NCI-H2107 (cell line): ENCODE results near the gene BTBD9.

Source experiments
- DNase-seq: peaks from one replicate; lab custom pipeline; 2025; lab: John Stamatoyannopoulos, UW

The BTBD9 gene

GRCh38 chr6:38639498-38640215 lies at the start of gene BTBD9:
TSS of gene BTBD9 (minus strand) at chr6:38639929.
- DNase-seq = no peak

DNA sequence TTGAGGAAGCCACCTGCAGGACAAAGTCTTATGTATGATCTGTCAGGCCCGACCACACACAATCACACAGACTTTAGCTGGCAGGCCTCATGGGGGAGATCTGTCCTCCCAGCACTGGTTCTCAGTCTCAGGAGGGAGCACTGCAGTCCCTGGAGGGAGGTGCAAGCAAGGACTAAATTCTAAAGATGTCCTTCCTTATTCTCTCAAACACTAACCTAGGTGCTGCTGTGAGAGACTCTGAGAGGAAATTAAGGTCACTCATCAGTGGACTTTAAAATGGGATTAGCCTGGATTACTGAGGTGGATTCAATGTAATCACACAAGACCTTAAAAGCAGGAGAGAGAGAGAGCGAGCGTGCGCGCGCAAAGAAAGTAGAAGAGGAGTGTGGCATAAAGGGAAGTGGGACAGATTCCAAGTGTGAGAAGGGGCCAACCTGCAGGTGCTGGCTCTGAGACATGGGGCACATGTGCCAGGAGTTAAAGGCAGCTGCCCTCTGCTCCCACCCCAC lies 48.9 kb upstream of the BTBD9 start:
- no peak for DNase-seq

GRCh38 chr6:38687549-38687948 lies 47.8 kb upstream of the BTBD9 start:
- DNase-seq = no peak

DNA sequence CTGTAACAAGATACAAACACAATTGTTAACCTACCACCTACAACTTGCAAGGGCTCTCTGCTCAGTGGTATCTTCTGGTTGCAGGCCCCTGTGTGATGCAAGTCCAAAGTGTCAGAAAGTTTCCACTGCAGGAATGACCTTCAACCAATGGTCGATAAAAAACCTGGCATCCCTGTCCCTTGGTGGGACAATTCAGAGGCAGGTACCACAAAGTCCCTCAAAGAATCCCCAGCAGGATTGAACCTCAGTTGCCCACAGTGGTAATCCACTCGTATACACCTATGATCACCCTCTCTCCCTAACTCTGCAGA lies 47.3 kb upstream of the BTBD9 start:
- no peak for DNase-seq

DNA sequence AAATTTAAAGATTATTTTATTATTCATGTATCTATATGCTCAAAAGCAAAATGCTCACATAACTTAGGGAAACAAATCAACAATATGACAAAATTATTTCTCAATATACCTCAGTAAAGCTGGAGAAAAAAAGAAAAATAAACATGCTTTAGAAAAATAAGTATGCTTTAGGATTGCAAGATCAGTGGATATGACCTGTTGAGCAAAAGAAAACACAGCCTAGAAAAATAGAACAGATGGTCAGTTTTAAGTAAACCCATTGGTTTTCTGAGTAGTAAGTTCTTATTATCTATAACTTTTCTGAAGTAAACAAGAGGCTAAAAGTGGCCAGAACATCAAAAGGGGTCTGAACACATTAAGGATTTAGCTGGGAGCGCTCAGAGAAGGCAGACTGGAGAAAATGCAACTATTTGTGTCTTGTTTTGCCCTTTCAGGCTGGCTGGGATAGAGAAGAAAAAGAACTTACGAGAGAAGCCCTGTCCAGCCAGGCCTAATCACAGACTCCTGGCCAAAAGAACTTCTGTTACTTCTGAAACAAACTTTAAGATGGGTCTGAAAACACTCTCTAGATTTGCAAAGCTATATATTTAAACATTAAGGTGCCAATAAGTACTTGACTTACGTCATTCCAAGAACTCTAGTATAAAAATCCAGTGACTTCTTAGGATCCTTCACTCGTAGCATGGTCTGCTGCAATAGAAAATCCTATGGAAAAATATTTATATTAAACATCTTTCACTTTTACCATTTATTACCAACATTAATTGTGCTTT lies 46.7 kb upstream of the BTBD9 start:
- no peak for DNase-seq

GRCh38 chr6:38684904-38685303 lies 45.2 kb upstream of the BTBD9 start:
- DNase-seq = no peak

DNA sequence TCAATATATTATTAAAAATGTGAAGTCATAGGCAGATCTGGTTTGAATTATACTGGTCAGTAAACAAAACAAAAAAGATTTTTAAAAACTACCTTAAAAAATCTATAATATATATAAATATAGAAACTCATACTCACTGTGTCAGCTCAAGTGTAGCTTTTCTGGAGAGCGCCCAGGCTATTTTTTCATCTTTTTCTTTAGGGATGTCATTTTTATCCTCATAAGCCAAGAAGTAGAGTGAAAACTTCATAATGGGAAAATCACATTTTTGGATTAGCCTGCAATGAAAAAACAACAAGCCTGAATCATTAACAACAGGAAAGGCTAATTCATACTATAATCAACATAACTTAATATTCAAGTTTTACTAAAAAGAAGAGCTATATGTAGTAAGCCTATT lies 44.5 kb upstream of the BTBD9 start:
- DNase-seq = no peak

DNA sequence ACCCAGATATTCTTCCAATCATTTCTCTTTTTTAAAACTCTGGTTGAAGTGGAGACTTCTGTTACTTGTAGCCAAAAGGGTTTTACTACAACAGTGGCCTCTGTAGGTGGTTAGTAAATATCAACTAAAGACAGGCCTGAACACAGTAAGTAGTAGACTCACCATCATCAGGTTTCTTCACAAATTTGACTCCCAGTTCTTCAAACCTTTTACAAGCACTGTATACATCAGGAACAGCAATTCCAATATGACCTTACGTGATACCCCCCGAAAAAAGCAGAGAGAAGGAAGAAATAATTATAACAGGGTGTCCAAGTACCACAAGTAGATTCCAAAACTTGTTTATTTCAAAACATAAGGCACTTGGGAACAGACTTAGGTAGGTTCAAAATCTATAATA lies 42.1 kb upstream of the BTBD9 start:
- no peak for DNase-seq

DNA sequence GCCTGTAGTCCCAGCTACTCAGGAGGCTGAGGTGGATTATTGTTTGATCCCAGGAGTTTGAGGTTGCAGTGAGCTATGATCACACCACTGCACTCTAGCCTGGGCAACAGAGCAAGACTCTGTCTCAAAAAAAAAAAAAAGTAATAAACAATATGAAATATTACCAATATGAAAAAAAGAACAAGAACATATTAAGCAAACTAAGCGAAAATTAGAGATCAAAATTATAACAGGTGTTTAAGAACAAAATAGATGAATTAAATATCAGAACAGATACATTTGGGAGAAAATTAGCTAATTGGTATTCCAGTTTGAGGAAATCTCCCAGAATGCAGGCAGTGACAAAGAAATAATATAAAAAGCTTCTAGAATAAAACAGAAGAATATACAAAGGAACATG lies 39.9 kb upstream of the BTBD9 start:
- DNase-seq = no peak

GRCh38 chr6:38678178-38678760 lies 38.5 kb upstream of the BTBD9 start:
- DNase-seq = no peak

GRCh38 chr6:38676974-38677544 lies 37.3 kb upstream of the BTBD9 start:
- no peak for DNase-seq

DNA sequence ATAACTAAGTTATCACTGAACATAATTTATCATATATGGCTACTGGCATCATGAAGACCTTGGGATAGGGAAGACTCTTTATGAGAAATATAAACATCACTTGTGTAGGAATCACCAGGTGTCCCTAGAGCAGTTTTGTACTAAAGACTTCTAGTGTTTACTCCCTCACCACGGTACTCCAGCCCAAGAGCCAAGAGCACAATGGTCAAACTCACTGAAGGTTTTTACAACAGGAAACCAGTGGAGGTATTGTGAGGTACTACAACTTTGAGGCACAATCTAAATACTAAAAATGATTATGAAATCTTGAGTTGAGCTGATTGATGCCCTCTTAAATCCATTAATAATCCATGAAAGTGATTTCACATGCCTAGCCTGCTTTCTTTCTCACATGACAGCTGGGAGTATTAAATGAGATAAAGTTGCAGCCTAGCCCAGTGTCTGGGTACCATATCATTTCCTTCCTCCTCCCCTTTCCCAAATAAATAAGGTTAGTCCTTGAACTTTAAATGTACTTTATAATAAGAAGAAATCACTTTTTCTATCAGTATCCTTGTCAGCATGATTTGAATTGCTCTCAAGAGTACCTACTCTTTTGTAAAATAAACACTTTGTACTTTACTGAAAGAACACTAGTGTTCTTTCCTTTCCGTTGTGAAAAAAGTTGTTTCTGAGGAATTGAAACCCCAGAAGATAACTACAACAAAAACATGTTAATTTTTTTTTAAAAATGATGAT lies 36.7 kb upstream of the BTBD9 start:
- no peak for DNase-seq

- DNase-seq = no peak
Observed at GRCh38 chr6:38673397-38674165, 33.9 kb upstream of the BTBD9 start.

DNA sequence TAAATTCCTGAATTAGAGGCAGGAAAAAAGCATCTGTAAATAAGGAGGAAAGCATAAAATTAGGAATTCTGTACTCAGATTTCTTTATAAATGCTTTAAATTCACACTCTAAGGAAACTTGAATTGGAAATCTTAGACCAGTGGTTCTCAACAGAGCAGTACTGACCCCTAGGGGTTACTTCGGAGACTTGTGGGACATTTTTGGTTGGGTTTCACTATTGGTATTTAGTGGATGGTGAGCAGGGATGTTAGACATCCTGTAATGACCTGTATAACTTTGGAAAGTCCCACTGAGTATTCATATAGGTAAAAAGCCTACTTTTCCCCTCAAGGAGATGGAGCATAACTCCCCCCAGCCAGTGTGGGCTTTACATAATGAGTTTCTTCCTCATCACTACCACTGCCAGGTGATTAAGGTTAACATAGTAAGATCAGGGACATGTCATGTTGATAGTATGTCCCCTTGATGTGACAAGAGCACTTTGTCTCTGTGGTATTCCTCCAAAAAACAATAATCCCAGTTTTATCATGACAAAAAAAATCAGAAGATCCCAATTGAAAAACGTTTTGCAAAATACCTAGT lies 32.2 kb upstream of the BTBD9 start:
- DNase-seq = no peak

GRCh38 chr6:38658418-38659167 lies 18.9 kb upstream of the BTBD9 start:
- DNase-seq = no peak

DNA sequence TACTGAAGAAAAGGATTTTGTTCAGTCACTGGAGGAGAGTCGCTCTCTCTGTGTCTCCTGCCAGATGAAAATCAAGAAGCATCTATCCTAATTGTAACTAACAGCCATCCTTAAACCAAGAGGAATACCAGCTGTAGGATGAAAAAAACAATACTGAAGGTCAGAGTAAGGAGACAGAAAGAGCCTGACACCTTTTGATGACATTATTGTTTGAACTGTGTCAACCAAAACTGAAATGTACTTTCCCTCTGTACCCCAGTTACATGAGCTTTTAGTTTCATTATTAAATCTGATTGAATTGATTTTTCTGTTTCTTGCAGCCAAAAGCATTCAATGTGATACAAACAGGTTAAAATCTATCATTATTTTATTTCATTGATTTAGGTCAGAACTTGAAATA lies 17.2 kb upstream of the BTBD9 start:
- DNase-seq = no peak

GRCh38 chr6:38654263-38654662 lies 14.5 kb upstream of the BTBD9 start:
- DNase-seq = no peak

GRCh38 chr6:38651121-38651784 lies 11.5 kb upstream of the BTBD9 start:
- no peak for DNase-seq

DNA sequence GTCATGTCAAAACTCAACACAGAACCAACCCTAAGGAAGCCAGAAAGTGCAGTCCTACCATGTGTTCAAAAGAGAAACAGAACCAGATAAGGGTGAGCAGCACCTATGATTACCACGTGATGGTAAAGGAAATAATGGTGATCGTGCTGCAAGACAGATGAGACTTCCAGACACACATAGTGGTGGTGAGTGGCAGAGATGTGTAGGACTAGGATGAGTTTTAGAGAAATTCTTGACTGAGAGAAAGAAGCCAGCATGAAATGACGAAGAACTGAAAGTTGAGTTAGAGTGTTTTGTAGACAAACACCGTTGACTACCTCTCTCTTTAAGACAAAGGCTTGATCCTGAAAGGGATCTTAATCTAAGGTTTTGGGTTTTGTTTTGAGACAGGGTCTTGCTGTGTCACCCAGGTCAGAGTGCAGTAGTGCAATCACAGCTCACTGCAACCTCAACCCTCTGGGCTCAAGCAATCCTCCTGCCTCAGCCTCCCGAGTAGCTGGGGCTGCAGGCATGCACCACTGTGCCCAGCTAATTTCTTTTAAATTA lies 10.6 kb upstream of the BTBD9 start:
- DNase-seq = no peak
